HepG2 (cell line): Measurements from ENCODE around the gene AFDN. TPM values are rescaled to one million over a fixed set of nuclear protein-coding genes. Genes with fewer than 3 reads are reported as not detected.

Experiments
- EHMT2 ChIP-seq: fragments of 200-600 bp; sonication (generic); IDR thresholded peaks from 2 replicates; pipeline ENCODE4 v1.7.0; 2017; ENCODE audit warnings: antibody characterized with exemption, low read depth, low read length, borderline replicate concordance
- GATAD1 ChIP-seq: IDR thresholded peaks from 2 replicates; pipeline ENCODE4 v1.6.1; 2016; ENCODE audit warnings: missing genetic modification reagents, missing compliant biosample characterization
- MAFK ChIP-seq, 2 experiments: IDR thresholded peaks in 1 of 2; conservative IDR thresholded peaks in 1 of 2; 2 replicates each; pipeline ENCODE4 v1.6.1; 2011; ENCODE audit warnings: improper control_type of control experiment in 2 of 2, low read length in 2 of 2
- MATR3 ChIP-seq: sonication (generic); formaldehyde crosslinking; IDR thresholded peaks from 2 replicates; pipeline ENCODE4 v1.4.0; 2020; ENCODE audit warnings: missing genetic modification reagents
- MBNL3 ChIP-seq: fragments of 250-450 bp; sonication (Bioruptor Pico); conservative IDR thresholded peaks from 2 replicates; pipeline ENCODE4 v1.8.0; 2022; ENCODE audit warnings: mild to moderate bottlenecking, inconsistent platforms
- NFE2L1 ChIP-seq: sonication (generic); formaldehyde crosslinking; IDR thresholded peaks from 2 replicates; pipeline ENCODE4 v1.4.0; 2020; ENCODE audit warnings: missing genetic modification reagents, mild to moderate bottlenecking, borderline replicate concordance
- NPAS2 ChIP-seq: sonication (generic); formaldehyde crosslinking; IDR thresholded peaks from 2 replicates; pipeline ENCODE4 v1.8.0; 2022; ENCODE audit warnings: mild to moderate bottlenecking, missing genetic modification reagents, borderline replicate concordance
- SETDB1 ChIP-seq: sonication (generic); formaldehyde crosslinking; IDR thresholded peaks from 2 replicates; pipeline ENCODE4 v1.5.1; 2020; ENCODE audit warnings: missing genetic modification reagents, mild to moderate bottlenecking, borderline replicate concordance
- SOX6 ChIP-seq, 2 experiments: fragments of 450-650 bp in 1 of 2; sonication (generic) in 1 of 2; formaldehyde crosslinking in 1 of 2; IDR thresholded peaks; 2 replicates each; pipeline versions ENCODE4 v1.4.0 to v1.6.1; 2017 to 2020; ENCODE audit warnings: antibody characterized with exemption in 1 of 2, mild to moderate bottlenecking in 1 of 2, missing genetic modification reagents in 1 of 2
- SP2 ChIP-seq: sonication (generic); formaldehyde crosslinking; IDR thresholded peaks from 2 replicates; pipeline ENCODE4 v1.5.1; 2020; ENCODE audit warnings: mild to moderate bottlenecking, missing genetic modification reagents
- SP5 ChIP-seq: IDR thresholded peaks from 2 replicates; pipeline ENCODE4 v1.6.1; 2016; ENCODE audit warnings: low read depth, borderline replicate concordance
- SUZ12 ChIP-seq: fragments of 150-350 bp; IDR thresholded peaks from 2 replicates; pipeline ENCODE4 v1.6.1; 2014; ENCODE audit warnings: low read depth, low read length
- ZBTB42 ChIP-seq: sonication (generic); formaldehyde crosslinking; IDR thresholded peaks from 2 replicates; pipeline ENCODE4 v1.5.0; 2020; ENCODE audit warnings: mild to moderate bottlenecking, missing genetic modification reagents
- ZNF3 ChIP-seq: IDR thresholded peaks from 2 replicates; pipeline ENCODE4 v1.7.0; 2017; ENCODE audit warnings: inconsistent platforms
- ZNF383 ChIP-seq: sonication (generic); formaldehyde crosslinking; IDR thresholded peaks from 2 replicates; pipeline ENCODE4 v1.4.0; 2020; ENCODE audit warnings: missing genetic modification reagents, mild to moderate bottlenecking, borderline replicate concordance
- ZSCAN29 ChIP-seq: sonication (generic); formaldehyde crosslinking; conservative IDR thresholded peaks from 2 replicates; pipeline ENCODE4 v1.4.0; 2020; ENCODE audit warnings: mild to moderate bottlenecking, missing genetic modification reagents
- polyA plus RNA-seq, 8 experiments: library from polyadenylated mRNA; depleted of rRNA in 3 of 8; stranded (reverse) in 7 of 8; unstranded in 1 of 8; fragments of >200 nt; fragmentation: Illumina TruSeq in 4 of 8; extraction: Trizol in 4 of 8; gene quantifications; 2 replicates each; pipeline versions ENCODE4 v1.2.1 to v1.2.3, GENCODE V29; 2011 to 2016; ENCODE audit warnings: low read depth in 4 of 8, missing spikeins in 1 of 8, mixed read lengths in 1 of 8; ENCODE audit not compliant: insufficient read depth in 1 of 8
- total RNA-seq, 5 experiments: library from RNA; depleted of rRNA; stranded (reverse); fragments of >200 nt; fragmentation: Illumina TruSeq; extraction: Trizol; gene quantifications; 2 replicates each; pipeline ENCODE4 v1.2.3, GENCODE V29; 2016; ENCODE audit warnings: low read depth in 1 of 5
- TF ChIP-seq, protein P1 (sequence below): sonication (generic); formaldehyde crosslinking; IDR thresholded peaks from 2 replicates; pipeline ENCODE4 v1.5.0; 2020; ENCODE audit warnings: missing genetic modification reagents
- TF ChIP-seq, protein P2 (sequence below): sonication (generic); formaldehyde crosslinking; IDR thresholded peaks from 2 replicates; pipeline ENCODE4 v1.4.0; 2020; ENCODE audit warnings: mild to moderate bottlenecking, missing genetic modification reagents

Gene AFDN
- total and polyA plus RNA-seq, 2 of the 13 experiments (the other 11 are each of a cell fraction or from before 2014, with no cell fraction given): 136 to 151 TPM

DNA sequence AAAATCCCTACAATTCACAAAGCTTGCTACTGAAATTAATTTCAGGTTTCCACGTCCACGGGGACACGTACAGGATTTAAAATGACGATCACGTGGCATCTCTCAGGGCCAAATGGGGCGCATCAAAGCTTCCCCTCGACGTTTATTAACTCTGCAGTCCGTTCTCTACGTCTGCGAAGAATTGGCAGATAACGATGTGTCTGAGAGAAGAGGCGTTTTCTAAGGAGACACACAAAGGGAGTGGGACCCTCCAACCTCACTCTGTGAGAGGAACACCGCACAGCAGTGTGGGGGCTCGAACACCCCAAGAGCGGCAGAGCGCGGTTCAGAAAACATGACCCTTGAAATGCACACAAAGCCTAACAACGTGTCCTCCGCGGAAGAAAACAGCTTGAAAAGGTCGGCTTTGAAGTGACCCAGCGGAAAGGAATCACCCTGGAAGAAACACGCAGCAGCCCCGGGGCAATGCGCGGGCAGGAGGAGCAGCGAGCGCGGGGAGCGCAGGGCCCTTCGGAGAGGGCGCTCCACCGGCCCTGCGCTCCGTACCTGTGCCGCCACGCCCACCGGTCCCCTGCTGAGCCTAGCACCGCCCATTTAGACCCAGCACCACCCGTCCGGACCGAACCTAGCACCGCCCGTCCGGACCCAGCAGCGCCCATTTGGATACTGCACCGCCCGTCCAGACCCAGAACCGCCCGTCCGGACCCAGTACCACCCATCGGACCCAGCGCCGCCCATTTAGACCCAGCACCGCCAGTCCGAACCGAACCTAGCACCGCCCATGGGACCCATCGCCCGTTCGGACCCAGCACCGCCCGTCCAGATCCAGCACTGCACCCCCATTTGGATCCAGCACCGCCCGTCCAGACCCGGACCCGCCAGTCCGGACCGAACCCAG is 1.1 kb upstream of the AFDN start (continued):
- TF ChIP-seq ZBTB42 (no peak), SOX6 (IDR thresholded peaks at IDR 0.05) (no peak), SOX6 (CRISPR knock-in tag; IDR thresholded peaks at IDR 0.05) (no peak), EHMT2 (no peak), SETDB1 (no peak), ZNF3 (no peak), MATR3 (CRISPR knock-in tag) (no peak), SUZ12 (no peak), GATAD1 (CRISPR knock-in tag) (no peak), SP5 (CRISPR knock-in tag) (no peak; the same call in 1 of the 2 replicates), NPAS2 (no peak), MAFK (conservative IDR thresholded peaks at IDR 0.05 in 1 of 2, IDR thresholded peaks at IDR 0.05 in 1 of 2; ENCODE audit: low read length in 2 of 2) (no peak), ZSCAN29 (no peak; the same call in 1 of the 2 replicates), SP2 (no peak; the same call in 1 of the 2 replicates), MBNL3 (CRISPR knock-in tag) (no peak), ZNF383 (CRISPR knock-in tag) (no peak), NFE2L1 (CRISPR knock-in tag) (no peak)
- TF ChIP-seq, protein P1, sequence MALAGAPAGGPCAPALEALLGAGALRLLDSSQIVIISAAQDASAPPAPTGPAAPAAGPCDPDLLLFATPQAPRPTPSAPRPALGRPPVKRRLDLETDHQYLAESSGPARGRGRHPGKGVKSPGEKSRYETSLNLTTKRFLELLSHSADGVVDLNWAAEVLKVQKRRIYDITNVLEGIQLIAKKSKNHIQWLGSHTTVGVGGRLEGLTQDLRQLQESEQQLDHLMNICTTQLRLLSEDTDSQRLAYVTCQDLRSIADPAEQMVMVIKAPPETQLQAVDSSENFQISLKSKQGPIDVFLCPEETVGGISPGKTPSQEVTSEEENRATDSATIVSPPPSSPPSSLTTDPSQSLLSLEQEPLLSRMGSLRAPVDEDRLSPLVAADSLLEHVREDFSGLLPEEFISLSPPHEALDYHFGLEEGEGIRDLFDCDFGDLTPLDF (CRISPR knock-in tag): no peak
- TF ChIP-seq, protein P2, sequence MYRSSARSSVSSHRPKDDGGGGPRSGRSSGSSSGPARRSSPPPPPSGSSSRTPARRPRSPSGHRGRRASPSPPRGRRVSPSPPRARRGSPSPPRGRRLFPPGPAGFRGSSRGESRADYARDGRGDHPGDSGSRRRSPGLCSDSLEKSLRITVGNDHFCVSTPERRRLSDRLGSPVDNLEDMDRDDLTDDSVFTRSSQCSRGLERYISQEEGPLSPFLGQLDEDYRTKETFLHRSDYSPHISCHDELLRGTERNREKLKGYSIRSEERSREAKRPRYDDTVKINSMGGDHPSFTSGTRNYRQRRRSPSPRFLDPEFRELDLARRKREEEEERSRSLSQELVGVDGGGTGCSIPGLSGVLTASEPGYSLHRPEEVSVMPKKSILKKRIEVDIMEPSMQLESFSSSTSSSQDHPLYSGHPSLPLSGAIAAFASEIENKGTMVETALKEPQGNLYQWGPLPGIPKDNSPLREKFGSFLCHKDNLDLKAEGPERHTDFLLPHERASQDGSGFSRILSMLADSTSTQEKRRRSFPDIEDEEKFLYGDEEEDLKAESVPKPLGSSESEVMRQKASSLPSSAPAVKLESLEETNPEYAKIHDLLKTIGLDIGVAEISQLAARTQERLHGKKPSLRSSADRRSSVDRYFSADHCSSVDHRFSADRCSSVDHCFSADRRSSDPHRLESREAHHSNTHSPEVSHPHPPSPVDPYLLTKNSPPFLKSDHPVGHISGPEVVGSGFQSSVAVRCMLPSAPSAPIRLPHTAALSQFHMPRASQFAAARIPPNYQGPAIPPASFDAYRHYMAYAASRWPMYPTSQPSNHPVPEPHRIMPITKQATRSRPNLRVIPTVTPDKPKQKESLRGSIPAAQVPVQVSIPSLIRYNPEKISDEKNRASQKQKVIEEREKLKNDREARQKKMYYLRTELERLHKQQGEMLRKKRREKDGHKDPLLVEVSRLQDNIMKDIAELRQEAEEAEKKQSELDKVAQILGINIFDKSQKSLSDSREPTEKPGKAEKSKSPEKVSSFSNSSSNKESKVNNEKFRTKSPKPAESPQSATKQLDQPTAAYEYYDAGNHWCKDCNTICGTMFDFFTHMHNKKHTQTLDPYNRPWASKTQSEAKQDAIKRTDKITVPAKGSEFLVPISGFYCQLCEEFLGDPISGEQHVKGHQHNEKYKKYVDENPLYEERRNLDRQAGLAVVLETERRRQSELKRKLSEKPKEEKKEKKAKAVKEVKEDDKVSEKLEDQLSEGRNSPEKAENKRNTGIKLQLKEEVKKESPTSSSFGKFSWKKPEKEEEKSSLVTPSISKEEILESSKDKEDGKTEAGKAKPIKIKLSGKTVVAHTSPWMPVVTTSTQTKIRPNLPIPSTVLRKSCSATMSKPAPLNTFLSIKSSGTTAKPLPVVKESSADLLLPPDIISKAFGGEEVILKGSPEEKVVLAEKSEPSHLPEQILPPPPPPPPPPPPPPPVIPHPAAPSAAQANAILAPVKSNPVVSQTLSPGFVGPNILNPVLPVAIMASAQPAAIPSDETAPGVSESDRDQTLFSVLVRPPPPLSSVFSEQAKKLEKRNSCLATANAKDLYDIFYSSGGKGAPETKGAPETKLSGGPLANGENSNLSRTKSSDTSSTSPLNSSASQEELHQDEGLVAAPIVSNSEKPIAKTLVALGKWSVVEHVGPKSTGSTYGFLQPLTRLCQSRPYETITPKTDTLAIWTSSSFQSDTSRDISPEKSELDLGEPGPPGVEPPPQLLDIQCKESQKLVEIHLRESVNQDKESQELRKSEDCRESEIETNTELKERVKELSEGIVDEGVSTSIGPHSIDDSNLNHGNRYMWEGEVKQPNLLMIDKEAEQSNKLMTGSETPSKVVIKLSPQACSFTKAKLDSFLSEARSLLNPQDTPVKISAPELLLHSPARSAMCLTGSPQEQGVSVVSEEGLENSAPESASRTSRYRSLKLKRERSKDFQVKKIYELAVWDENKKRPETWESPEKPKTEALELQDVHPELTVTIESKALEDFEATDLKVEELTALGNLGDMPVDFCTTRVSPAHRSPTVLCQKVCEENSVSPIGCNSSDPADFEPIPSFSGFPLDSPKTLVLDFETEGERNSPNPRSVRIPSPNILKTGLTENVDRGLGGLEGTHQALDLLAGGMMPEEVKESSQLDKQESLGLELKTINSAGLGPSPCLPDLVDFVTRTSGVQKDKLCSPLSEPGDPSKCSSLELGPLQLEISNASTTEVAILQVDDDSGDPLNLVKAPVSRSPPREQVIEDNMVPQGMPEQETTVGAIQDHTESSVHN (CRISPR knock-in tag): no peak
